GM19239 (cell line): ENCODE data around the gene DLL4.
A peak's percentile ranks its signal among the peaks of the same experiment; 100 is the strongest.

Source experiments
- DNase-seq: peaks from one replicate; pipeline ENCODE4 v3.0.0; 2011; ENCODE audit warnings: low spot score; ENCODE audit not compliant: insufficient read length
- FAIRE-seq: peaks from 2 replicates; lab custom pipeline; 2011; peaks lifted over from hg19 to GRCh38; lab: Jason Lieb, UNC

Gene DLL4

DNA sequence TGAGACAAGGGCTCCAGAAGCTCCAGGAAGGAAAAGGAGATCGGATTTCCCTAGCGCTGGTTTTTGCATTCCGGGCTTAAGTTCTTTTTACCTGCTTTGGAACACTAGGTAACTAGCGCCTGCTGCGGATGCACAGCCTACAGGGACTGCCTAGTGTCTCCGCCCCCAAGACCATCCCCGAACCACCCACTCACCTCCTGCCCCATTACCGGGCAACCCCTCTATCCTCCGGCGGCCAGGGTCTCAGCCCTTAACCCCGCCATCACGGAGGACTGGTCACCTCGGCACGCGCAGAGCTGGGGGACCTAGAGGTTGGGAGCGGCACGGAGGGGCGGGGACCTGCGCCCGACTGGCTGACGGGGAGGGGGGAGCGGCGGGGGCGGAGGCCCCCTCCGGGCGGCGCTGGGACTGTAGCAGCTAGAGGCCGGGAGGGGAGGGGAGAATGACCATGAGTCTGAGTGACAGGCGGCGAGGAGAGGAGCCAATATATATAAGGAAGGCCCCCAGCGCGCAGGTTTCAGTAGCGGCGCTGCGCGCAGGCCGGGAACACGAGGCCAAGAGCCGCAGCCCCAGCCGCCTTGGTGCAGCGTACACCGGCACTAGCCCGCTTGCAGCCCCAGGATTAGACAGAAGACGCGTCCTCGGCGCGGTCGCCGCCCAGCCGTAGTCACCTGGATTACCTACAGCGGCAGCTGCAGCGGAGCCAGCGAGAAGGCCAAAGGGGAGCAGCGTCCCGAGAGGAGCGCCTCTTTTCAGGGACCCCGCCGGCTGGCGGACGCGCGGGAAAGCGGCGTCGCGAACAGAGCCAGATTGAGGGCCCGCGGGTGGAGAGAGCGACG is at the start of gene DLL4:
TSS of gene DLL4 (plus strand) at position 520 of the 839 bp plus-strand sequence. CDS start 329 bp downstream, outside the sequence.
- peak; percentile 52 for FAIRE-seq
- DNase-seq: no peak

DNA sequence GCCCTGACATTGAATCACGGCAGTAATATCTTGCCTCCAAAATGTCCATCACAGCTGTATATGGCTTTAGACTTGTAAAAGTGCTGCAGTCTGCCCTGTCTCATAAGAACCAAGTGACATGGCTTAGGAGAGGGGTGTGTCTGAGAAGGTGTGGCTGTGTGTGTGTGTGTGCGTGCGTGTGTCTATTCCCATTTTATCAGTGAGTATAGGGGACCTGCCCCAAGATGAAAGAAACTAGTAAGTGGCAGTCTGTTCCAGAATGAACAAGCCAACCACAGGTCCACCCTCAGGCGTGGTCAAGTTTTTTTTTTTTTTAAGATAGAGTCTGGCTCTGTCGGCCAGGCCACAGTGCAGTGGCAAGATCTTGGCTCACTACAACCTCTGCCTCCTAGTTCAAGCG is 49.5 kb upstream of the DLL4 start:
- DNase-seq (no peak), FAIRE-seq (no peak)

DNA sequence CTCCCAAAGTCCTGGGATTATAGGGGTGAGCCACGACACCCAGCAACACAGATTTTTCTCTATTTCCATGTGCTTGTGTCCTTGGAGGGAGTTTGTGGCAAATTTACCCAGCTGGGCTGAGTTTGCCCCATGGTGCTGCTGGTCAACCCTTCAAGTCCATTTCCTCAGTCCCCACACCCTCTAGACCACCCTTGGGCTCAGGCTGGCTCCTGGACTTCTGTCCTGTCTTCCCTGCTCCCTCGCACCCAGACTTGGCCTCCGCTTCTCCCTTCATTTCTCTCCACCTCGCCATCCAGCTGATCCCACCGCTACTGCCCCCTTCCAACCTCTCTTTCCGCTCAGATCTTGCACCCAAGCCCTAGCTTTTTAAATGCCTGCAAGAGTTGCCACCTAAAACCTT is 47.8 kb upstream of the DLL4 start:
- no peak for DNase-seq
- FAIRE-seq: no peak

DNA sequence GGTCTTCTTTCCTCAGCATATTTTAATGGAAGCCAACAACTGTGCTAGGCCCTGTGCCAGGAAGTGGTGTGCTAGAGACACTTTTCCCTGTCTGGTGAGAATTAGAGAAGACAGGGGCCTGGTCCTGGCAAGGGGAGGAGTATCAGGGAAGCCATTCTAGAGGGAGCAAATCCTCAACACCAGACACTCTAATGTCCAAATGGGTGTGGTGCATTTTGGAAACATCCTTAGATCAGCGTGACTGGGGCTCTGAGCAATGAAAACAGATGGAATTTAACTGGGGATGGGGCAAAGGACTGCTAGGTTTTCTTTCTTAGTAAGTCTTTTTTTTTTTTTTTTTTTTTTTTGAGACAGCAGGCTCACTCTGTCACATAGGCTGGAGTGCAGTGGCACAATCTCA is 42.6 kb upstream of the DLL4 start:
- DNase-seq: no peak
- no peak for FAIRE-seq

DNA sequence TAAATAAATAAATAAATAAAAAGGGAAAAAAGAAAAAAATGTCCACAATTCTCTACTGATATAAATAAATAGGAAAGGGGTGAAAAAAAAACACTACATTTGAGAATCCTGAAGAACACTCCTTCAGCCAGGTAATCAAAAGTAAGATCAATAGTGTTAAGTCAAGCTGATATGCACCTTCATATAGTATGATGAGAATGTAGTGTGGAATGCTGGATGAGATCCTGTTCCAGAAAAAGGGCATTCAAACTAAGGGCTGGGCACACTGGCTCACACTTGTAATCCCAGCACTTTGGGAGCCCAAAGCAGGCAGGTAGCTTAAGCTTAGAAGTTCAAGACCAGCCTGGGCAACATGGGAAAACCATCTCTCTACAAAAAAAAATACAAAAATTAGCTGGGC is 40.0 kb upstream of the DLL4 start:
- FAIRE-seq (no peak), DNase-seq (no peak)

DNA sequence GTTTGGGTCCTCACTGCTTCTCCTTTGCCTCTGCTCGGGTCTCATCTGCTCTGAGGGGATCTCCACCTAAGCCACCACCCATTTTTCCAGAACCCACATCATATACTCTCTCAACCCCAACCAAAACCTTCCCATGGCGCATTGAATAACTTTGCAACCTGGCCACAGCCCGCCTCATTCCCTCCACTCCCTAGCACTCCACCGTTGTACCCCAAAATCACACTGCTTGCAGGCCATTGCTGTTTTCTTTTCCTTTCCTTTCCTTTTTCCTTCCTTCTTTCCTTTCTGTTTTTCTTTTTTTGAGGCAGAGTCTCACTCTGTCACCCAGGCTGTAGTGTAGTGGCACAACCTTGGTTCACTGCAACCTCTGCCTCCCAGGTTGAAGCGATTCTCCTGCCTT is 38.0 kb upstream of the DLL4 start:
- FAIRE-seq (no peak), DNase-seq (no peak)

DNA sequence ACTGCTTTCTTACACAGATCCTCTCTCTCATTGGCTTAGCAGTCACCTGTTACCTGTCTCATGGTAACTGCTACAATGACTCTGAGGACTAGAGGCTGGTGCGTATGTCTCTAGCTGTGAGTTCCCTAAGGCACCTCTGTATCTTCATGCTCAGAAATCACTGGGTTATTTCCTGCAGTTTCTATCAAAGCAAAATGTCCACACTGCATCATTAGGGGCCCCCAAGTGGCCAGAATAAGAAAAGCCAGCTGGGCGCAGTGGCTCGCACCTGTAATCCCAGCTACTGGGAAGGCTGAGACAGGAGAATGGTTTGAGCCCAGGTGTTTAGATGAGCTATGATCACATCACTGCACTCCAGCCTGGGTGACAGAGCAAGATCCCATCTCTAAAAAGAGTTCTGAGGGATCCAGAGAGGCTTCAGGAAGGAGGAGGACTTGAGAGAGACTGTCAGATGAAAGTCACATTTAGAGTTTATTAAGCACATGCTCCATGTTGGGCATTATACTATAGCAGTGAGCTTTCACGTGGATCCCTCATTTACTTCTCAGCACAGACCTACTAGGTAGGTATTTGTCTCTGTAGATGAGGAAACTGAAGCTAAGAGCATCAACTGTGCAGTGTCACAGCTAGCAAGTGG is 37.2 kb upstream of the DLL4 start:
- FAIRE-seq (peak; percentile 35), DNase-seq (no peak)

DNA sequence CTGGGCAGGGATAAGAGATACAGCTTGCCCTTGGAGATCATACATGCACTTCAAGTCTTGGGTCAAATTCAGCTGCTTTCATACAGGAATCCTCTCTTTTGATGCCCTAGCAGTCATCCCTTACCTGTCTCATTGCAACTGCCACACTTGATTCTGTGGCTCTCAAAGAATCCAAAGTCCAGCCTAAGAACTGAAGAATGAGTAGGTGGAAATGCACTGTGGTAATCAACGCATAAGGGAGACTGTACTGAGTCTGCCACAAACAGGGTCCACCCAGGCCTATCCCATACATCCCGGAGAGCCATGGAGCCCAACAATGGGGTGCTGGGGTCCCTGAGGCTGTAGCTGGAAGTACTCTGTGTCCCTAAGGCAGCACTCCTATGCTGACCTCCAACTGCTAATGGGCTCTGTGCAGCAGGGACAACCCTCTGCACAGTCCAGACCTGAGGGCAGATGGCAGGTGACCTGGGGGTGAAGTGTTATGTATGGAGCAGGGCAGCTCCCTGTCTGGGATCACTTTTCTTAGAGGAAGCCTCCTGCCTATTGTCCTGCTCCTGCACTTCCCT is 36.6 kb upstream of the DLL4 start:
- no peak for DNase-seq
- FAIRE-seq: no peak

DNA sequence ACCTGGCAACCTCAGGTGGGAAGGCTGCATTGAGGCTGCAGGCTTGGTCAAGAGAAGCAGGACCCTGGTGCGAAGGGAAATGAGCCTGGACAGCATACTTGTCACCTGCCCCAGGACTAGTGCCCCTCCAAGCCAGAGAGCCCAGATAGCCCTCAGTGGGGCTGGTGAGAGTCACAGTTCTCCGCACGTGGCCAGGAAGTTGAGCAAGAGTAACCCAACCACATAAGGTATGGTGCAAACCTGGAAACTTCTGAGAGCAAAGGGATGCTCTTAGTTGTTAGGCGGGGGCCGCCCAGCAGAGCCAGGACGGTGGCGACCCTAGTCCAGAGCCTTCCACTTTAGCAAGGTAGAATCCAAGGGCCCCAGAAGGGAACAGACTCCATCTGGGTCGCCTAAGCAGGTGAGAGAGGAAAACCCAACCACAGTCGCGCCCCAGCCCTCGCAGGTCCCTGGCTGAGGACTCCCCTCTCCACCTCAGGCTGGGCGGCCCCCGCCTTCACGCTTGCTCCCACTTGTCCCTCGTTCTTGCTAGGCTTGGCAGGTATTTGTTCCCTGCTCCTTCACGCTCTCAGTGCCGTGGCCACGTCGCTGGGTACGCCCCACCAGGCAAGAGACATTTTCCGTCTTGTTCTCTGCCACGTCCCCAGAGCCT is 36.0 kb upstream of the DLL4 start:
- no peak for DNase-seq
- FAIRE-seq: no peak

DNA sequence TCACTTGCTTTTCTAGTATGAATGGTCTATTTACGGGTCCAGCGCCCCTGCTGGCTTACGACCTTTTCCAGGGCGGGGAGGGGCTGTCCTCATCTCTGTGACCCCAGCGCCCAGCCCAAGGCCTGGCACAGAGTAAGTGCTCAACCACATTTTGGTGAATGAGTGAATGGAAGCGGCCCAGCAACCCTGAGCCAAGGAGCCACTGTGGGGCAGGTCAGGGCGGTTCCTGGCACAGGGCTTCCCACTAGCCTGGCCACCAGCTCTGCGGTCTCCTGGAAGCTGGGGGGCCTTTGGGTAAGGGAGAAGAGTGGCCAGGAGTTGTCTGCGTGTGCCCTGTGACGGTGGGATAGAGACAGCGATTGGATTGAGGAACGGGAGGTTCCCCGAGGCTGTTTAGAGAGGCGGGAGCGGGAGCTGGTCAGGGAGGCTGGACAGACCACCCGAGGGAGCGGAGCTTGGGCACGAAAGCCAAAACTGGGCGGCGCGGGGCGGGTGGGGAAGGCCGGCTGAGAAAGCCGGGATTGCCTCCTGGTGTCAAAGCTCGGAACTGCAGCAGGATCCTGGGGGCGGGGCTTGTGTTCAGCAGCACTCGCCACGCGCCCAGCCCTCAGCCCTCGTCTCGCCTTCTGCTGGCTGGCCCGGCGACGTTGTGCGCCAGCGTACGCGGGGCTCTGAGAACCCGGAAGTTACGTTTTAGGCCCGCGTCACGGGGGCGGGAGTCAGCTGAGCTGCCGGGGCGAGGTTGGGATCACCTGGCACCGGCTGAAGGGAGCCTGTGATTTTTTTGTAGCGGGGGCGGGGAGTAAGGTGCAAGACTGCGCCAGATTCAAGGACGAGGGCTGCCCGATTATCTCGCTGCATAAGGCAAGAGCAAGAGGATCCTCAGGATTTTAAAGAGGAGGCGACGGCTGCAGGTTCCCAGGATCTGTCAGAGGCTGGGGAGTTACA is 35.1 kb upstream of the DLL4 start, which contains the start of gene VPS18:
TSS of gene VPS18 (plus strand) at position 718 of the 948 bp plus-strand sequence. CDS start 319 bp downstream, outside the sequence.
- FAIRE-seq (peak; percentile 97), DNase-seq (peak; percentile 91)

DNA sequence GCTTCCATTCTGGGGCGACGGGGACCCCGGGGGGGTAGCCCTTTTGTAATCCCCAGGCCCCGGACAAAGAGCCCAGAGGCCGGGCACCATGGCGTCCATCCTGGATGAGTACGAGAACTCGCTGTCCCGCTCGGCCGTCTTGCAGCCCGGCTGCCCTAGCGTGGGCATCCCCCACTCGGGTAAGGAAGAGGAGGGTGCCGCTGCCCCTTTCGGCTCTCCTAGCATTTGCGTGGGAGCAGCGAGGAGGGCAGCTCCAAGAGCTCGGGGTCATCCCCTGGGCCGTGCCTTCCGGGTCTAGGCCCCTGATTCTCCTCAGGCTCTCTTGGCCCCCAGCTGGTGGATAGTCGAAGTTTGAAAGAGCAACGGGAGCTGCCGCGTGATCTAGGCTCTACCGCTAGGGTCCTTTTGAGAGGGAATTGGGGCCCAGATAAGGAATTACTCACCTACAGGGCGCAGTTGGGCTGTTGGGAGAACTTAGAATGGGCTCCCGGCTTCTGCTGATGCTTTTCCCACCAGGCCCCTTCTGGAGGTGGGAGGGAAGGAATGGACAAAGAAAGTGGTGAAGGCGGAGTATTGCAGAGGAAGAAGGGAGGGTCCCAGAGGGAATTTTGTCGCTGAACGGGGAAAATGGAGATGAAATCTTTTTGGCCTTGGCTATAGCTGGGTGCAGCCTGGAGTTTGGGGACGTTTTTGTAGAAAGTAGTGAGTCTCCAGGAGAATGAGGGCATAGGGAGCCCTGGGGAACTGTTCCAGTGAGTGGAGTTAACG is 34.3 kb upstream of the DLL4 start:
- FAIRE-seq (peak; percentile 79), DNase-seq (no peak)

DNA sequence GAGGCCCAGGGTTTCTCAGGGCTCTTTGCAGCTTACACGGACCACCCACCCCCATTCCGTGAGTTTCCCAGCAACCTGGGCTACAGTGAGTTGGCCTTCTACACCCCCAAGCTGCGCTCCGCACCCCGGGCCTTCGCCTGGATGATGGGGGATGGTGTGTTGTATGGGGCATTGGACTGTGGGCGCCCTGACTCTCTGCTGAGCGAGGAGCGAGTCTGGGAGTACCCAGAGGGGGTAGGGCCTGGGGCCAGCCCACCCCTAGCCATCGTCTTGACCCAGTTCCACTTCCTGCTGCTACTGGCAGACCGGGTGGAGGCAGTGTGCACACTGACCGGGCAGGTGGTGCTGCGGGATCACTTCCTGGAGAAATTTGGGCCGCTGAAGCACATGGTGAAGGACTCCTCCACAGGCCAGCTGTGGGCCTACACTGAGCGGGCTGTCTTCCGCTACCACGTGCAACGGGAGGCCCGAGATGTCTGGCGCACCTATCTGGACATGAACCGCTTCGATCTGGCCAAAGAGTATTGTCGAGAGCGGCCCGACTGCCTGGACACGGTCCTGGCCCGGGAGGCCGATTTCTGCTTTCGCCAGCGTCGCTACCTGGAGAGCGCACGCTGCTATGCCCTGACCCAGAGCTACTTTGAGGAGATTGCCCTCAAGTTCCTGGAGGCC is 29.5 kb upstream of the DLL4 start:
- FAIRE-seq (no peak), DNase-seq (no peak)

DNA sequence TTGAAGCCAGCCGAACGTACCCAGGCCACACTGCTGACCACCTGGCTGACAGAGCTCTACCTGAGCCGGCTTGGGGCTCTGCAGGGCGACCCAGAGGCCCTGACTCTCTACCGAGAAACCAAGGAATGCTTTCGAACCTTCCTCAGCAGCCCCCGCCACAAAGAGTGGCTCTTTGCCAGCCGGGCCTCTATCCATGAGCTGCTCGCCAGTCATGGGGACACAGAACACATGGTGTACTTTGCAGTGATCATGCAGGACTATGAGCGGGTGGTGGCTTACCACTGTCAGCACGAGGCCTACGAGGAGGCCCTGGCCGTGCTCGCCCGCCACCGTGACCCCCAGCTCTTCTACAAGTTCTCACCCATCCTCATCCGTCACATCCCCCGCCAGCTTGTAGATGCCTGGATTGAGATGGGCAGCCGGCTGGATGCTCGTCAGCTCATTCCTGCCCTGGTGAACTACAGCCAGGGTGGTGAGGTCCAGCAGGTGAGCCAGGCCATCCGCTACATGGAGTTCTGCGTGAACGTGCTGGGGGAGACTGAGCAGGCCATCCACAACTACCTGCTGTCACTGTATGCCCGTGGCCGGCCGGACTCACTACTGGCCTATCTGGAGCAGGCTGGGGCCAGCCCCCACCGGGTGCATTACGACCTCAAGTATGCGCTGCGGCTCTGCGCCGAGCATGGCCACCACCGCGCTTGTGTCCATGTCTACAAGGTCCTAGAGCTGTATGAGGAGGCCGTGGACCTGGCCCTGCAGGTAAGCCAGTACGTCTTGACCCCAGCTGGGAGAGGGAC is 28.7 kb upstream of the DLL4 start:
- DNase-seq (no peak), FAIRE-seq (no peak)

DNA sequence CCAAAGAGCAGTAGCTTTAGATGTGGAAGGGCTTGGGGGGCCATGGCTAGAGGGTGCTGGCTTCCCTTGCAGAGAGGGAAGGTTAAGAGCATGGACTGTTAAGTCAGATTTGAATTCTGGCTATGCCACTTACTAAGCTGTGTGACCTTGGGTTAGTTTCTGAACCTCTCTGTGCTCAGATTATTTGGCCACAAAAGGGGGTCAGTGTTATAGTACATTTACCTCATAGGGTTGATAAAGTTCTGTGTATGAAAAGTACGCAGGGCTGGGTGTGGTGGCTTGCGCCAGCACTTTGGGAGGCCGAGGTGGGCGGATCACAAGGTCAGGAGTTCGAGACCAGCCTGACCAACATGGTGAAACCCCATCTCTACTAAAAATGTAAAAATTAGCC is 28.1 kb upstream of the DLL4 start:
- DNase-seq (no peak), FAIRE-seq (no peak)

DNA sequence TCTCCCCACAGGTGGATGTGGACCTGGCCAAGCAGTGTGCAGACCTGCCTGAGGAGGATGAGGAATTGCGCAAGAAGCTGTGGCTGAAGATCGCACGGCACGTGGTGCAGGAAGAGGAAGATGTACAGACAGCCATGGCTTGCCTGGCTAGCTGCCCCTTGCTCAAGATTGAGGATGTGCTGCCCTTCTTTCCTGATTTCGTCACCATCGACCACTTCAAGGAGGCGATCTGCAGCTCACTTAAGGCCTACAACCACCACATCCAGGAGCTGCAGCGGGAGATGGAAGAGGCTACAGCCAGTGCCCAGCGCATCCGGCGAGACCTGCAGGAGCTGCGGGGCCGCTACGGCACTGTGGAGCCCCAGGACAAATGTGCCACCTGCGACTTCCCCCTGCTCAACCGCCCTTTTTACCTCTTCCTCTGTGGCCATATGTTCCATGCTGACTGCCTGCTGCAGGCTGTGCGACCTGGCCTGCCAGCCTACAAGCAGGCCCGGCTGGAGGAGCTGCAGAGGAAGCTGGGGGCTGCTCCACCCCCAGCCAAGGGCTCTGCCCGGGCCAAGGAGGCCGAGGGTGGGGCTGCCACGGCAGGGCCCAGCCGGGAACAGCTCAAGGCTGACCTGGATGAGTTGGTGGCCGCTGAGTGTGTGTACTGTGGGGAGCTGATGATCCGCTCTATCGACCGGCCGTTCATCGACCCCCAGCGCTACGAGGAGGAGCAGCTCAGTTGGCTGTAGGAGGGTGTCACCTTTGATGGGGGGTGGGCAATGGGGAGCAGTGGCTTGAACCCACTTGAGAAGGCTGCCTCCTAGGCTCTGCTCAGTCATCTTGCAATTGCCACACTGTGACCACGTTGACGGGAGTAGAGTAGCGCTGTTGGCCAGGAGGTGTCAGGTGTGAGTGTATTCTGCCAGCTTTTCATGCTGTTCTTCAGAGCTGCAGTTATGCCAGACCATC is 26.3 kb upstream of the DLL4 start:
- no peak for DNase-seq
- peak; percentile 37 for FAIRE-seq

DNA sequence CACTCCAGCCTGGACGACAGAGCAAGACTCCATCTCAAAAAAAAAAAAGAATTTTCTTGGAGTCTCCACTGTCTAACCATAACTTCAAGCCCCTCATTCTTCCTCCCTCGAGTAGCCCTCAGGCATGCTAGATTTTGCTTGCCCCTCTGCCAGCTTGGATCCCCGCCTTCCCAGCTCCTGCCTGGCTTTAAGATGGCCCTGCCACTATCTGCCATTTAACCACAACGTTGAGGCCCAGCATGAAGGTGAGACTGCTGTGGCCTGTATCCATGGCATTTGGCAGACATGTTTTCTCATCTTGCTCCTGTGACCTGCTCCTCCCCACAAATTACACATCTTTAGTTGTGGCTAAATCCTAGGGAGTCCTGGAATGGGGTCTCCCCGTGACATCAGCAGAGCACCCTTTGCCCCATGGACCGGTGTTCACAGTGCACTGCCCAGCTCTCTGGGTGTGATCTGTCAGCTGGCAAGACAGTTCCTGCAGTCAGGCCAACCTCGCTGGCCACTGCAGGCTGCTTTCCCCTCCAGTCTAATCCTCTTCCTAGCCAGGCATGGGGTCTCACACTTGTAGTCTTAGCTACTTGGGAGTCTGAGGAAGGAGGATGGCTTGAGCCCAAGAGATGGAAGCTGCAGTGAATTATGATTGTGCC is 24.5 kb upstream of the DLL4 start:
- FAIRE-seq: no peak
- no peak for DNase-seq
